Panc1 (cell line): ENCODE data around the gene CFAP410. TPM values are rescaled to one million over a fixed set of nuclear protein-coding genes. Genes with fewer than 3 reads are reported as not detected.

ENCODE experiments used
- ATAC-seq: fragments of 200-7000 bp; cut with Tn5 transposase; 2 replicates; pipeline ENCODE4 v1.9.1; 2020; ENCODE audit warnings: mild to moderate bottlenecking, moderate library complexity
- BruUV-seq: library from RNA; stranded (reverse); fragments of 400-500 nt; replicated peaks from 2 replicates; lab custom pipeline; 2021; lab: Mats Ljungman, UMichigan
- CTCF ChIA-PET: fragments of 300-600 bp; sonication (Branson Sonifier 250); formaldehyde crosslinking; loops from one replicate; lab custom pipeline; 2022; ENCODE audit warnings: antibody characterized with exemption; lab: Charles Lee
- POLR2A ChIA-PET: fragments of 300-600 bp; sonication (Branson Sonifier 250); formaldehyde crosslinking; loops from one replicate; lab custom pipeline; 2022; ENCODE audit warnings: antibody characterized with exemption; lab: Charles Lee
- DNase-seq: peaks from one replicate; pipeline ENCODE4 v3.0.0-alpha.2; 2010; ENCODE audit warnings: low read depth, low spot score
- H3K27ac ChIP-seq: 2 replicates; pipeline ENCODE4 v1.5.1; 2011; ENCODE audit warnings: mild to moderate bottlenecking, low read length, inconsistent platforms
- H3K27me3 ChIP-seq: fragments of 200-500 bp; sonication (Bioruptor generic); 2 replicates; pipeline ENCODE4 v1.6.0; 2014; ENCODE audit warnings: low read length, inconsistent platforms; ENCODE audit not compliant: control insufficient read depth, insufficient read depth
- H3K36me3 ChIP-seq: fragments of 200-500 bp; sonication (Bioruptor generic); 2 replicates; pipeline ENCODE4 v1.5.1; 2014; ENCODE audit warnings: inconsistent platforms, mild to moderate bottlenecking, low read length, moderate library complexity; ENCODE audit not compliant: control insufficient read depth, insufficient read depth
- H3K4me1 ChIP-seq: 2 replicates; pipeline ENCODE4 v1.5.1; 2011; ENCODE audit warnings: inconsistent platforms, mild to moderate bottlenecking, low read length, moderate library complexity; ENCODE audit not compliant: control insufficient read depth, insufficient read depth
- H3K4me3 ChIP-seq, 2 experiments: 2 replicates each; pipeline ENCODE4 v1.5.1; 2011 to 2012; ENCODE audit warnings: low read depth in 2 of 2, low read length in 2 of 2, mild to moderate bottlenecking in 2 of 2, inconsistent platforms in 1 of 2, moderate library complexity in 1 of 2
- H3K9me3 ChIP-seq: fragments of 200-500 bp; sonication (Bioruptor generic); 2 replicates; pipeline ENCODE4 v1.5.1; 2014; ENCODE audit warnings: low read depth, mild to moderate bottlenecking, inconsistent platforms, low read length, moderate library complexity; ENCODE audit not compliant: control insufficient read depth, insufficient read depth
- POLR2AphosphoS5 ChIP-seq: IDR thresholded peaks from 2 replicates; pipeline ENCODE4 v1.6.1; 2012; ENCODE audit warnings: mild to moderate bottlenecking, low read depth, low read length, moderate library complexity
- SIN3A ChIP-seq: IDR thresholded peaks from 2 replicates; pipeline ENCODE4 v1.6.1; 2012; ENCODE audit warnings: low read depth, mild to moderate bottlenecking, low read length, moderate library complexity, borderline replicate concordance; ENCODE audit not compliant: insufficient read depth
- TCF7L2 ChIP-seq: IDR thresholded peaks from 2 replicates; pipeline ENCODE4 v1.6.1; 2011; ENCODE audit warnings: mild to moderate bottlenecking, low read depth, low read length, inconsistent platforms
- in situ Hi-C: cut with HindIII; loops from 2 replicates; pipeline ENCODE4 v1.10.0; 2016; ENCODE audit warnings: low sequenced_read_pairs, low pct_unique_long_range_greater_than_20kb
- intact Hi-C: fragments of 100-400 bp; cut with micrococcal nuclease; formaldehyde crosslinking; loops from one replicate; pipeline ENCODE4 v1.10.0; 2022; ENCODE audit not compliant: unreplicated experiment
- total RNA-seq: library from RNA; stranded (reverse); gene quantifications from one replicate; pipeline ENCODE4 v1.2.1, GENCODE V29; 2021; ENCODE audit not compliant: unreplicated experiment
- TF ChIP-seq, protein P1 (sequence below), 2 experiments: IDR thresholded peaks; 2 replicates each; pipeline ENCODE4 v1.6.1; 2011 to 2012; ENCODE audit warnings: low read depth in 2 of 2, control low read depth in 1 of 2, low read length in 1 of 2, mild to moderate bottlenecking in 1 of 2, moderate library complexity in 1 of 2; ENCODE audit not compliant: insufficient read depth in 1 of 2
- TF ChIP-seq, protein P2 (sequence below): fragments of 450-650 bp; IDR thresholded peaks from 2 replicates; pipeline ENCODE4 v1.5.1; 2017; ENCODE audit warnings: mild to moderate bottlenecking

CFAP410 gene
- total RNA-seq, 1 experiment from 2014 or later = 11.8 TPM

DNA sequence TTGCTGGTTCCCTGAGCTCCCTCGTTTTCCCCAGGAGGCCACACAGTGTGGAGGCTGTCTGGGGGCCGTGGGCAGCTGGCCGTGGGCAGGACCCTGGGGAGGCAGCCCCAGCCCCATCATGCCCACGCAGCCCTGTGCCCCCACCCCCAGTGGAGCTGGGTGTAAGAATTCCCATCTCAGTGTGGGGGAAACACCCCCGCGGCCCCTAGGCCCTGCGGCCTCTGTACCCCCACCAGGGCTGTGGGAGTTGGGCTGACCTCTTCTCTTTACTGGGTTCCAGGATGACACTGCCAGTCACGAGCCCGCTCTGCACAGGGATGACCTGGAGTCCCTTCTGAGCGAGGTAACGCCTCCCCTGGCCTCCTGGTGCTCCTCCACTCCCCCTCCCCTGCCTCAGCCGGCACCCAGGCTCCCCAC is 43.1 kb downstream of the CFAP410 start:
- H3K27ac ChIP-seq = no peak overlapping the region
- in situ Hi-C loops = no loop called here
- no peak for DNase-seq
- no peaks in the 10 kb centered on the region for H3K9me3 ChIP-seq
- H3K27me3 ChIP-seq = no peaks in the 10 kb centered on the region
- intact Hi-C loops = no loop called here
- H3K4me1 ChIP-seq = peaks cover 21% of the 10 kb centered on the region
- no peak overlapping the region for H3K4me3 ChIP-seq
- no peak for ATAC-seq
- ChIA-PET POLR2A (no interaction called here), CTCF (no interaction called here)
- TF ChIP-seq SIN3A (no peak), TCF7L2 (no peak)
- no TSS peak for BruUV-seq
- H3K36me3 ChIP-seq = no peaks in the 10 kb centered on the region; the same call in 1 of the 2 replicates

DNA sequence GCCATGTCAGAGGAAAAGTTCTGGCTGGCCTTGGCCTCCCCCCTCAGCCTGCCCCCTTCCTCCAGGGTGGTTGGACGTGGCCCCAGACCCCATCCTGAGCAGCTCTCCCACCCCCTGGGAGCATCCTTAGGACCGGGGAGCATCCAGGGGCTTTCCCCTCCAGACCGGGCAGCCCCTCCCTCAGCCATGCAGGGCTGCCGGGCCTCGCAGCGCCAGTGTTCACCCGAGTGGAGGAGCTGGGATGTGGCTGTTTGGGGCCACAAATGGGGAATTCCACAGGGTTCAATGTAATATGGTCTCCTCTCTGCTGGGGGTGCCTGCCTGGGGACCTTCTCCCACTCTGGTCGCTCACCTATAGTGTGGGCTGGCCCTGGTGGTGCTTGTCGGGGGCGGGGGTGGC is 43.5 kb downstream of the CFAP410 start:
- TF ChIP-seq, protein P1, sequence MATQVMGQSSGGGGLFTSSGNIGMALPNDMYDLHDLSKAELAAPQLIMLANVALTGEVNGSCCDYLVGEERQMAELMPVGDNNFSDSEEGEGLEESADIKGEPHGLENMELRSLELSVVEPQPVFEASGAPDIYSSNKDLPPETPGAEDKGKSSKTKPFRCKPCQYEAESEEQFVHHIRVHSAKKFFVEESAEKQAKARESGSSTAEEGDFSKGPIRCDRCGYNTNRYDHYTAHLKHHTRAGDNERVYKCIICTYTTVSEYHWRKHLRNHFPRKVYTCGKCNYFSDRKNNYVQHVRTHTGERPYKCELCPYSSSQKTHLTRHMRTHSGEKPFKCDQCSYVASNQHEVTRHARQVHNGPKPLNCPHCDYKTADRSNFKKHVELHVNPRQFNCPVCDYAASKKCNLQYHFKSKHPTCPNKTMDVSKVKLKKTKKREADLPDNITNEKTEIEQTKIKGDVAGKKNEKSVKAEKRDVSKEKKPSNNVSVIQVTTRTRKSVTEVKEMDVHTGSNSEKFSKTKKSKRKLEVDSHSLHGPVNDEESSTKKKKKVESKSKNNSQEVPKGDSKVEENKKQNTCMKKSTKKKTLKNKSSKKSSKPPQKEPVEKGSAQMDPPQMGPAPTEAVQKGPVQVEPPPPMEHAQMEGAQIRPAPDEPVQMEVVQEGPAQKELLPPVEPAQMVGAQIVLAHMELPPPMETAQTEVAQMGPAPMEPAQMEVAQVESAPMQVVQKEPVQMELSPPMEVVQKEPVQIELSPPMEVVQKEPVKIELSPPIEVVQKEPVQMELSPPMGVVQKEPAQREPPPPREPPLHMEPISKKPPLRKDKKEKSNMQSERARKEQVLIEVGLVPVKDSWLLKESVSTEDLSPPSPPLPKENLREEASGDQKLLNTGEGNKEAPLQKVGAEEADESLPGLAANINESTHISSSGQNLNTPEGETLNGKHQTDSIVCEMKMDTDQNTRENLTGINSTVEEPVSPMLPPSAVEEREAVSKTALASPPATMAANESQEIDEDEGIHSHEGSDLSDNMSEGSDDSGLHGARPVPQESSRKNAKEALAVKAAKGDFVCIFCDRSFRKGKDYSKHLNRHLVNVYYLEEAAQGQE (IDR thresholded peaks at IDR 0.05; ENCODE audit: insufficient read depth in 1 of 2, low read depth in 2 of 2, low read length in 1 of 2) = no peak
- no peak for TF ChIP-seq POLR2AphosphoS5
- TF ChIP-seq, protein P2, sequence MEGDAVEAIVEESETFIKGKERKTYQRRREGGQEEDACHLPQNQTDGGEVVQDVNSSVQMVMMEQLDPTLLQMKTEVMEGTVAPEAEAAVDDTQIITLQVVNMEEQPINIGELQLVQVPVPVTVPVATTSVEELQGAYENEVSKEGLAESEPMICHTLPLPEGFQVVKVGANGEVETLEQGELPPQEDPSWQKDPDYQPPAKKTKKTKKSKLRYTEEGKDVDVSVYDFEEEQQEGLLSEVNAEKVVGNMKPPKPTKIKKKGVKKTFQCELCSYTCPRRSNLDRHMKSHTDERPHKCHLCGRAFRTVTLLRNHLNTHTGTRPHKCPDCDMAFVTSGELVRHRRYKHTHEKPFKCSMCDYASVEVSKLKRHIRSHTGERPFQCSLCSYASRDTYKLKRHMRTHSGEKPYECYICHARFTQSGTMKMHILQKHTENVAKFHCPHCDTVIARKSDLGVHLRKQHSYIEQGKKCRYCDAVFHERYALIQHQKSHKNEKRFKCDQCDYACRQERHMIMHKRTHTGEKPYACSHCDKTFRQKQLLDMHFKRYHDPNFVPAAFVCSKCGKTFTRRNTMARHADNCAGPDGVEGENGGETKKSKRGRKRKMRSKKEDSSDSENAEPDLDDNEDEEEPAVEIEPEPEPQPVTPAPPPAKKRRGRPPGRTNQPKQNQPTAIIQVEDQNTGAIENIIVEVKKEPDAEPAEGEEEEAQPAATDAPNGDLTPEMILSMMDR = no peak
- TF ChIP-seq SIN3A = no peak
- TF ChIP-seq TCF7L2 = no peak
- DNase-seq (no peak), ATAC-seq (no peak)
- Histone ChIP-seq H3K27me3 (no peaks in the 10 kb centered on the region), H3K9me3 (no peaks in the 10 kb centered on the region), H3K4me3 (no peak overlapping the region), H3K4me1 (peaks cover 18% of the 10 kb centered on the region), H3K36me3 (no peaks in the 10 kb centered on the region; the same call in 1 of the 2 replicates), H3K27ac (no peak overlapping the region)
- in situ Hi-C loops = no loop called here
- POLR2A ChIA-PET = no interaction called here
- no TSS peak for BruUV-seq
- intact Hi-C loops = no loop called here
- CTCF ChIA-PET = no interaction called here

DNA sequence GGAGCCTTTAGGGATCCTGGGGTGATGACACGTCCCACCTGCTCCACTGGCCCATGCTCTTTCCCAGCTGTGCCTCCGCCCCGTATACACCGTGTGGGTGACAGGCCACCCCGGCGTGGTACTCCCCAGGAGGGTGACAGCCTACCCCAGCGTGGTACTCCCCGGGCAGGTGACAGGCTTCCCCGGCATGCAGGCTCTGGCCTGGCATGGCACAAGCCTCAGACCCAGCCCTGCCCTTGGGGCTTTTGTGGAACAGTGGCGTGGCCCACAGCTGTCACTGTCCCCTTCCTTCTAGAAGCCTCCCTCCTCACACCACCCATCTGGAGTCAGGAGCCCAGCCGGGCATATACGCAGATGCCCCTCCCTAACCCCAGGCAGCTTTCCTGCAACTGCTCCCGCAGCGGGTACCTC is 44.0 kb downstream of the CFAP410 start:
- H3K36me3 ChIP-seq = no peaks in the 10 kb centered on the region
- intact Hi-C loops = no loop called here

More for the DNA sequence above, 44.0 kb downstream of the CFAP410 start:
- no peaks in the 10 kb centered on the region for H3K27me3 ChIP-seq
- ChIA-PET POLR2A (no interaction called here), CTCF (no interaction called here)
- no peaks in the 10 kb centered on the region for H3K9me3 ChIP-seq
- H3K4me3 ChIP-seq = no peak overlapping the region
- DNase-seq = no peak
- TF ChIP-seq POLR2AphosphoS5 = no peak
- in situ Hi-C loops = no loop called here
- H3K27ac ChIP-seq = no peak overlapping the region
- no TSS peak for BruUV-seq
- peaks cover 18% of the 10 kb centered on the region for H3K4me1 ChIP-seq
- no peak for ATAC-seq
